Naive B cell (primary cell): Measurements from ENCODE around the gene NDUFAF2. TPM values are rescaled to one million over a fixed set of nuclear protein-coding genes. Genes with fewer than 3 reads are reported as not detected.
"Not testable (repeated sequence)": the region's sequence is repeated elsewhere in the genome, so short reads cannot be mapped to it uniquely, and the experiment has no call there.

Source experiments
- ATAC-seq, 2 donors: fragments of 150-1000 bp; cut with Tn5 transposase; 2 replicates each; pipeline ENCODE4 v1.10.0; 2021; ENCODE audit warnings: low read depth in 2 of 2, mild to moderate bottlenecking in 2 of 2, moderate library complexity in 2 of 2
- DNase-seq: peaks from one replicate; pipeline ENCODE4 v3.0.0; 2022
- H3K27ac Mint-ChIP-seq, 6 donors: one replicate each; pipeline ENCODE4 v1.8.0; 2020 to 2022; ENCODE audit warnings: mild to moderate bottlenecking in 6 of 6, mixed read lengths in 6 of 6, moderate library complexity in 5 of 6, inconsistent platforms in 2 of 6
- H3K27me3 Mint-ChIP-seq, 3 donors: one replicate each; pipeline ENCODE4 v1.8.0; 2021 to 2022; ENCODE audit warnings: mixed read lengths in 3 of 3, mild to moderate bottlenecking in 1 of 3
- H3K36me3 Mint-ChIP-seq, 2 donors: one replicate each; pipeline ENCODE4 v1.8.0; 2020 to 2022; ENCODE audit warnings: mixed read lengths in 2 of 2, inconsistent platforms in 1 of 2, mild to moderate bottlenecking in 1 of 2
- H3K4me1 Mint-ChIP-seq, 3 donors: one replicate each; pipeline ENCODE4 v1.8.0; 2020 to 2022; ENCODE audit warnings: mixed read lengths in 3 of 3, inconsistent platforms in 1 of 3, mild to moderate bottlenecking in 1 of 3, moderate library complexity in 1 of 3
- H3K4me3 Mint-ChIP-seq, 8 donors: one replicate each; pipeline ENCODE4 v1.8.0; 2020 to 2022; ENCODE audit warnings: mild to moderate bottlenecking in 8 of 8, mixed read lengths in 8 of 8, moderate library complexity in 8 of 8, inconsistent platforms in 2 of 8
- H3K9me3 Mint-ChIP-seq, 7 donors: one replicate each; pipeline ENCODE4 v1.8.0; 2020 to 2022; ENCODE audit warnings: mixed read lengths in 7 of 7, mild to moderate bottlenecking in 5 of 7, inconsistent platforms in 2 of 7, moderate library complexity in 1 of 7
- polyA plus RNA-seq, 6 donors: library from polyadenylated mRNA; unstranded; fragments of 300-500 nt; fragmentation: Illumina TruSeq; gene quantifications; one replicate each; pipeline ENCODE4 v1.2.3, GENCODE V29; 2021; ENCODE audit warnings: low read depth in 6 of 6

Gene NDUFAF2
- polyA plus RNA-seq, 6 donors from 2014 or later, result 15.8 to 34.1 (median 28.7) TPM

DNA sequence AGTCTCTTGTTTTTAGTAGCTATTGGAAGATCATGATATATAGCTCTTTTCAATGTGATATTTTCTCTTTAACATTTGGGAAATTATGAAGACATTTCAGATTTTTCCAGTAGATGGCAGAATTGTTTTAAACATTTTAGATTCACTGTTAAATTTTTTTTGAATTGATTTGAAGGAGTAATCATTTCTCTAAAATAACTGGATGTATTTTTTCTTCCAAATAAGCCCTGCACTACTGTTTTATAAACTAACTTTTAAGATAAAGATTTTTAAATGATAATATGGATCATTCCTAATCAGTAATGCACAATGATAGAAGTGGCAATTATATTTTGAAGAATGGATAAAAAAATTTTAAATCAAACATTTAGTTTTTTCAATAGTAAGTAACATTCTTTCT, 14.2 kb downstream of the NDUFAF2 start:
- Mint-ChIP-seq H3K4me3 (no peak overlapping the region), H3K9me3 (peaks cover 0 to 12% (median 6%) of the 10 kb centered on the region in 7 donors), H3K4me1 (peaks cover 0 to 13% (median 2%) of the 10 kb centered on the region in 3 donors), H3K27ac (no peak overlapping the region), H3K36me3 (no peaks in the 10 kb centered on the region), H3K27me3 (no peaks in the 10 kb centered on the region)
- DNase-seq (peak; percentile 2), ATAC-seq (no peak)

DNA sequence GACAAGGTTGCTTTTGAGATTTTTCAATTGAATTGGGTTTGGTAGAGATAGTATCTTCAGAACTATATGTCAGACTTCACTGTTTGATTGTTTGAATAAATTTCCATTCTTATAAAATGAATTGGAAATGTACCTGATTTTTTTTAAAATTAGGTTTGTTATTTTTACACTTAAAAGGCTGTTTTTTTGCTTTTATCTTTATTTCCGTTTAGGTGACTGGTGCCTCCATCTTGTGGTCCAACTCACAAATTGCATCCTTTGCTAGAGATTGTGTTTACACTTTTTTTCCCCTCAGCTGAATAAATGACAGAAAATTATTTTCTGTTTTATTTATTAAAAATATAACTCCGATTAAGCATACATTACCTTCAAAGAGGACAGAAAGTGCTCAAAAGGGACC, 15.6 kb downstream of the NDUFAF2 start:
- H3K9me3 Mint-ChIP-seq, result peaks cover 0 to 6% (median 2%) of the 10 kb centered on the region in 7 donors
- no peaks in the 10 kb centered on the region for H3K27me3 Mint-ChIP-seq
- DNase-seq (no peak), ATAC-seq (no peak)
- no peak overlapping the region for H3K4me3 Mint-ChIP-seq
- peaks cover 0 to 11% of the 10 kb centered on the region in 2 donors for H3K36me3 Mint-ChIP-seq
- no peak overlapping the region for H3K27ac Mint-ChIP-seq
- peaks cover 0 to 13% (median 2%) of the 10 kb centered on the region in 3 donors for H3K4me1 Mint-ChIP-seq

DNA sequence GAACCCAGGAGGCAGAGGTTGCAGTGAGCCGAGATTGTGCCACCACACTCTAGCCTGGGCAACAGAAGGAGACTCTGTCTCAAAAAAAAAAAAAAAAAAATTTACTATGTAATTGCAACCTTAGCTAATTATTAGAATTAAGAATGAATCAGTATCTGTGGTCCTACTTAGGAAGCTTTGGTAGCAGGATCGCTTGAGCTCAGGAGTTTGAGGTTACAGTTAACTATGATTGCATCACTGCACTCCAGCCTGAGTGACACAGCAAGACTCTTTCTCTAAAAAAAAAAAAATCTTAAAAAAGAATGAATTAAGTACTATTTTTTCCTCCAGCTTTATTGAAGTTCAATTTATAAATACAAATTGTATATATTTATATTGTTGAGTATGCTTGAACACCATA, 16.7 kb downstream of the NDUFAF2 start:
- Mint-ChIP-seq H3K27ac (no peak overlapping the region), H3K36me3 (peaks cover 0 to 20% of the 10 kb centered on the region in 2 donors), H3K4me1 (peaks cover 0 to 8% (median 2%) of the 10 kb centered on the region in 3 donors), H3K27me3 (no peaks in the 10 kb centered on the region), H3K4me3 (no peak overlapping the region), H3K9me3 (peaks cover 0 to 14% (median 3%) of the 10 kb centered on the region in 7 donors)
- ATAC-seq (no peak), DNase-seq (no peak)

DNA sequence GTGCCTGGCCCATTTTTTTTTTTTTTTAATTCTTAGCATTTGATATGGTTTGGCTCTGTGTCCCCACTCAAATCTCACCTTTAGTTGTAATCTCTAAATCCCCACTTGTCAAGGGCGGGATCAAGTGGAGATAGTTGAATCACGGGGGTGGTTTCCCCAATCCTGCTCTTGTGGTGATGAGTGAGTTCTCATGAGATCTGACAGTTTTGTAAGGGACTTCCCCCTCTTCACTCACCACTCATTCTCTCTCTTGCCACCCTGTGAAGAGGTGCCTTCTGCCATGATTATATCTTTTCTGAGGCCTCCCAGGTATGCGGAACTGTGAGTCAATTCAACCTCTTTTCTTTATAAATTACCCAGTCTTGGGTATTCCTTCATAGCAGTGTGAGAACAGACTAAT, 27.2 kb downstream of the NDUFAF2 start:
- DNase-seq, result no peak
- H3K27me3 Mint-ChIP-seq, result no peaks in the 10 kb centered on the region
- no peak overlapping the region for H3K27ac Mint-ChIP-seq
- peaks cover 6 to 12% (median 8%) of the 10 kb centered on the region in 3 donors for H3K4me1 Mint-ChIP-seq
- H3K36me3 Mint-ChIP-seq, result peaks cover 23 to 26% of the 10 kb centered on the region in 2 donors
- no peak overlapping the region for H3K4me3 Mint-ChIP-seq
- peaks cover 0 to 43% (median 27%) of the 10 kb centered on the region in 7 donors for H3K9me3 Mint-ChIP-seq
- ATAC-seq, result peak in 1 of 2 donors; percentile 41

DNA sequence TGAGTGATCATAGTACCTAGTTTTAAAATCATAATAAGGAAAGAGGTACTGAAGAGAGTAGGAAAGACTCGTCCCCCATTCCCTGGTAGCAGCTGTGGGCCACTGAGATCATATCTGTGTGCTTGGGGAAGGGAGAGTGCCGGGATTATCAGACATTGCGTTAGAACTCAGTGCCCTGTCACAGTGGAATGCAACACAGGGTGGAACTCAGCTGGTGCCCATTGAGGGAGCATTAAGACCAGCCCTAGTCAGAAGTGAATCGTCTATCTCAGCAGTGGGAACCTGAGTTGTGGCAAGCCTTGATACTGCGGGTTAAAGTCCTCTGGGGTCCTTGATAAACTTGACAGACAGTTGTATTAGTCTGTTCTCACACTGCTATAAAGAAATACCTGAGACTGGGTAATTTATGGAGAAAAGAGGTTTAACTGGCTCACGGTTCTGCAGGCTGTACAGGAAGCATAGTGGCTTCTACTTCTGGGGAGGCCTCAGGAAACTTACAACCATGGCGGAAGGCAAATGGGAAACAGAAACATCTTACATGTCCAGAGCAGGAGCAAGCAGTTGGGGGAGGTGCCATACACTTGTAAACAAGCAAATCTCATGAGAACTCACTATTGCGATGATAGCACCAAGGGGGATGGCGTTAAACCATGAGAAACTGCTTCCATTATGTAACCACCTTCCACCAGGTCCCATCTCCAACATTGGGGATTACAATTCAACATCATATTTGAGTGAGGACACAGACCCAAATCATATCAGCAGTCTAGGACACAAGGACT, 33.1 kb downstream of the NDUFAF2 start:
- peaks cover 13 to 26% (median 16%) of the 10 kb centered on the region in 7 donors for H3K9me3 Mint-ChIP-seq
- no peaks in the 10 kb centered on the region for H3K27me3 Mint-ChIP-seq
- peaks cover 14 to 43% of the 10 kb centered on the region in 2 donors for H3K36me3 Mint-ChIP-seq
- peaks cover 3 to 20% (median 11%) of the 10 kb centered on the region in 3 donors for H3K4me1 Mint-ChIP-seq
- ATAC-seq (no peak), DNase-seq (no peak)
- no peak overlapping the region for H3K4me3 Mint-ChIP-seq
- no peak overlapping the region for H3K27ac Mint-ChIP-seq

DNA sequence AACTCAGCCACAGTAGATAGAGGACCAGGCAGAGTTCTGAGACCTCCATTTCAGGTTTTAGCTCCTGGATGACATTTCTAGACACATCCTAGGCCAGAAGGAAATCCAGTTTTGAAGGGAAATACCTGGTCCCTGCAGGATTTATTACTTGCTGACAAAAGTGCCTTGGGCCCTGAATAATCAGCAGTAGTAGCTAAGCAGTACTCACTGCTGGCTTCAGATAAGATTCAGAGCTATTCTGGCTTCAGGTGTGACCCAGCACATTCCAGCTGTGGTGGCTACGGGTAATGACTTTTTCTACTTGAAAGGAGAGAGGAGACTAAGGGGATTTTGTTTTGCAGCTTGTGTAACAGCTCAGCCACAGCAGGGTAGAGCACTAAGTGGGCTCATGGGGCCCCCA, 34.0 kb downstream of the NDUFAF2 start:
- ATAC-seq (no peak), DNase-seq (no peak)
- no peak overlapping the region for H3K27ac Mint-ChIP-seq
- no peak overlapping the region for H3K4me3 Mint-ChIP-seq
- peaks cover 13 to 29% (median 18%) of the 10 kb centered on the region in 7 donors for H3K9me3 Mint-ChIP-seq
- H3K36me3 Mint-ChIP-seq, result peaks cover 14 to 43% of the 10 kb centered on the region in 2 donors
- H3K4me1 Mint-ChIP-seq, result peaks cover 3 to 20% (median 11%) of the 10 kb centered on the region in 3 donors
- no peaks in the 10 kb centered on the region for H3K27me3 Mint-ChIP-seq

DNA sequence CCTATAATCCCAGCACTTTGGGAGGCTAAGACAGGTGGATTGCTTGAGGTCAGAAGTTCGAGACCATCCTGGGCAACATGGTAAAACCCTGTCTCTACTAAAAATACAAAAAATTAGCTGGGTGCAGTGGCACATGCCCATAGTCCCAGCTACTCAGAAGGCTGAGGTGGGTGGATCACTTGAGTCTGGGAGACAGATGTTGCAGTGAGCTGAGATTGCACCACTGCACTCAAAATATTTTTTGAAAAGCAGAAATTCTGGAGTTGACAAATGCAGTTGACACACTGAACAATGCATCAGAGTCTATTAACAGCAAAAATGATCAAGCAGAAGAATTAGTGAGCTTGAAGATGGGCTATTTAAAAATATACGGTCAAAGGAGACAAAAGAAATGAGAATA, 35.5 kb downstream of the NDUFAF2 start:
- H3K4me3 Mint-ChIP-seq, result no peak overlapping the region
- DNase-seq, result no peak
- peaks cover 20 to 40% (median 27%) of the 10 kb centered on the region in 7 donors for H3K9me3 Mint-ChIP-seq
- H3K27ac Mint-ChIP-seq, result peak overlapping the region in 1 of 6 donors; percentile 58
- H3K4me1 Mint-ChIP-seq, result peaks cover 1 to 18% (median 14%) of the 10 kb centered on the region in 3 donors
- ATAC-seq, result no peak
- H3K27me3 Mint-ChIP-seq, result no peaks in the 10 kb centered on the region
- peaks cover 18 to 51% of the 10 kb centered on the region in 2 donors for H3K36me3 Mint-ChIP-seq

DNA sequence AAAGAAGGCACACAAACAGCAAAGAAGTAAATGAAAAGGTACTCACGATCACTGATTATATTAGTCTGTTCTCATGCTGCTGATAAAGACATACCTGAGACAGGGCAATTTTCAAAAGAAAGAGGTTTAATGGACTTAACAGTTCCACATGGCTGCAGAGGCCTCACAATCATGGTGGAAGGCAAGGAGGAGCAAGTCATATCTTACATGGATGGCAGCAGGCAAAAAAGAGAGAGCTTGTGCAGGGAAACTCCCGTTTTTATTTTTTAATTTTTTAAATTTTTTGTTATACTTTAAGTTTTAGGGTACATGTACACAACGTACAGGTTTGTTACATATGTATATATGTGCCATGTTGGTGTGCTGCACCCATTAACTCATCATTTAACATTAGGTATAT, 37.1 kb downstream of the NDUFAF2 start:
- Mint-ChIP-seq H3K36me3 (peaks cover 29 to 65% of the 10 kb centered on the region in 2 donors), H3K27ac (peak overlapping the region in 1 of 6 donors; percentile 73), H3K9me3 (peaks cover 28 to 57% (median 43%) of the 10 kb centered on the region in 7 donors), H3K4me1 (peaks cover 13 to 26% (median 25%) of the 10 kb centered on the region in 3 donors)
- H3K4me3 Mint-ChIP-seq, H3K27me3 Mint-ChIP-seq, ATAC-seq, DNase-seq: not testable (repeated sequence)

DNA sequence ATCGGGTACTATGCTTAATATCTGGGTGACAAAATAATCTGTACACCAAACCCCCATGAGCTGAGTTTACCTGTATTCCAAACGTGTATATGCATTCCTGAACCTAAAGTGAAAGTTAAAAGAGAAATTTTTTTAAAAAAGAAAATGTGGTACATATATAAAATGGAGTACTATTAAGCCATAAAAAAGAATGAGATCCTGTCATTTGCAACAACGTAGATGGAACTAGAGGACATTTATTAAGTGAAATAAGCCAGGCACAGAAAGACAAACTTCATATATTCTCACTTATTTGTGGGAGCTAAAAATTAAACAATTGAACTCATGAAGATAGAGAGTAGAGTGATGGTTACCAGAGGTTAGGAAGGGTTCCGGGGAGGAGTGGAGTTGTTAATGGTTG, 44.8 kb downstream of the NDUFAF2 start:
- DNase-seq (no peak), ATAC-seq (no peak)
- no peak overlapping the region for H3K4me3 Mint-ChIP-seq
- peaks cover 32 to 77% (median 66%) of the 10 kb centered on the region in 7 donors for H3K9me3 Mint-ChIP-seq
- no peak overlapping the region for H3K27ac Mint-ChIP-seq
- H3K36me3 Mint-ChIP-seq, result peaks cover 32 to 58% of the 10 kb centered on the region in 2 donors
- peaks cover 23 to 33% (median 25%) of the 10 kb centered on the region in 3 donors for H3K4me1 Mint-ChIP-seq
- H3K27me3 Mint-ChIP-seq, result no peaks in the 10 kb centered on the region

DNA sequence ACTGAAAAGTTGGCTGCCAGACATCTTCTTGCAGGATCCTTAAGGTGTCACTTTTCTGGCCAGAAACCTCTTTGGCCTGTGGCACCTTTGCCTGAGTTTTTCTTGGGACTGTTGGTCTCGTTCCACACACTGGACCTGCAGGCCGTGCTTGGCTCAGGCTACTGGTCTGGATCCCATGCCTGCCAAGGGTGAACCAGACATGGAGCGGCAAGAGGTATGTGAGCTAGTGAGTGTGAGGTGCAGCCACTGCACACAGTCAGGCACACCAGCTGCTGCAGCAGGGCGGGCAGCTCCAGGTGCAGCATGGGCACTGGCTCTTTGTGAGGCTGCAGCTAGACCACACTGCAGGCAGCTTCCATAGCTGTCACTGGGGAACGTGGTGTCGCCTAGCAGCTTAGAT, 47.9 kb downstream of the NDUFAF2 start:
- H3K36me3 Mint-ChIP-seq, result peaks cover 23 to 33% of the 10 kb centered on the region in 2 donors

DNA sequence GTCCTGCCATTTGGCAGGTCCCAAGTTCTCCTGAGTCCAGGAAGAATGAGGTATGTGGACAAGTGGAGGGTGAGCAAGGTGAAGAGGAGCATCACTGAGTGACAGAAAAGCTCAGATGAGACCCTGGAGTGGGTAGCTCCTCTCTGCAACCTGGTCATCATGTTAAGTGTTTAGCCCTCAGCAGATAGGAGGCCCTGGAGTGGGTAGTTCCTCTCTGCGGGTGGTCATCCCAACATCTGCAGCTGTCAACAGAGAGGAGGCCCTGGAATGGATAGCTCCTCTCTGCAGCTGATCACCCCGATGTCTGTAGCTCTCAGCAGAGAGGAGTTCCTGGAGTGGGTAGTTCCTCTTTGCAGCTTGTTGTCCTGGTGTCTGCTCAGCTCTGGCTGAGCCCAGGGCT, 48.4 kb downstream of the NDUFAF2 start:
- Mint-ChIP-seq H3K36me3 (peaks cover 23 to 33% of the 10 kb centered on the region in 2 donors), H3K27ac (no peak overlapping the region), H3K4me3 (peak overlapping the region in 1 of 8 donors; percentile 47), H3K4me1 (peaks cover 8 to 13% (median 13%) of the 10 kb centered on the region in 3 donors), H3K27me3 (no peaks in the 10 kb centered on the region), H3K9me3 (peaks cover 21 to 47% (median 37%) of the 10 kb centered on the region in 7 donors)
- no peak for DNase-seq
- no peak for ATAC-seq

More for the DNA sequence above, 47.9 kb downstream of the NDUFAF2 start:
- H3K4me1 Mint-ChIP-seq, result peaks cover 14 to 15% (median 15%) of the 10 kb centered on the region in 3 donors
- peaks cover 21 to 53% (median 38%) of the 10 kb centered on the region in 7 donors for H3K9me3 Mint-ChIP-seq
- H3K4me3 Mint-ChIP-seq, result peak overlapping the region in 1 of 8 donors; percentile 56
- DNase-seq (no peak), ATAC-seq (no peak)
- no peaks in the 10 kb centered on the region for H3K27me3 Mint-ChIP-seq
- H3K27ac Mint-ChIP-seq, result no peak overlapping the region

DNA sequence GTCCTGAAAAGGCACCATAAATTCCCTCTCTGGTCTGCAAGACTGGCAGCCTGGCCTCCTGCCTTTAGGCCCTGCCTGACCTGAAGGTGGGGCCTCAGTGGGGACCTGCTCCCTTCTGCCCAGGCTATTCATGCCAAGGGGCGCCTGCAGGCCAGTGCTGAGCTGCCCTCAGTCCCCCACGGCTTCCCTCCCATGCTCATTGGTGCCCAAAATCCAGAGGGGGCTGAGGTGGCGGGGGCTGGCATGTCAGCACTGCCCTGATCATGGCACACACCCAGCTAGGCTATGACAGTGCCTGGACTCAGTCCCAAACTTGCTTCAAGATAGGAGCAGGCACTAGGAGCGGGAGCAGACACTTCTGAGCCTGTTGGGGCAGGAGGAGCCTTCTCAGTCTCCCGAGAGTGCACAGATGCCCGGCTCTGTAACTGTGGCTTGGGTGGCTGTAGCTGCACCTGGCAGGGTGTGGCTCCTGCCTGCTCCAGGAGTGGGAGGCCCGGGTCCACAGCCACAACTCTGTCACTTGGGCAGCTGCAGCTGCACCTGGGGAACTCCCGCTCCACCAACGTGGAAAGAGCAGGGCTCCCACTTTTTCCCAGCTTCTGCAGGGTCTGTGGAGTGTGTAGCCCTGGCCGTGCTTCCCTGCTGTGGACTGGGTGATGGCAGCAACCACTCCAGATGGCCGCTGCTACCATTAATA, 49.0 kb downstream of the NDUFAF2 start:
- peaks cover 21 to 42% (median 32%) of the 10 kb centered on the region in 7 donors for H3K9me3 Mint-ChIP-seq
- no peaks in the 10 kb centered on the region for H3K27me3 Mint-ChIP-seq
- DNase-seq (no peak), ATAC-seq (no peak)
- no peak overlapping the region for H3K4me3 Mint-ChIP-seq
- H3K27ac Mint-ChIP-seq, result no peak overlapping the region
- peaks cover 23 to 33% of the 10 kb centered on the region in 2 donors for H3K36me3 Mint-ChIP-seq
- peaks cover 6 to 13% (median 13%) of the 10 kb centered on the region in 3 donors for H3K4me1 Mint-ChIP-seq

DNA sequence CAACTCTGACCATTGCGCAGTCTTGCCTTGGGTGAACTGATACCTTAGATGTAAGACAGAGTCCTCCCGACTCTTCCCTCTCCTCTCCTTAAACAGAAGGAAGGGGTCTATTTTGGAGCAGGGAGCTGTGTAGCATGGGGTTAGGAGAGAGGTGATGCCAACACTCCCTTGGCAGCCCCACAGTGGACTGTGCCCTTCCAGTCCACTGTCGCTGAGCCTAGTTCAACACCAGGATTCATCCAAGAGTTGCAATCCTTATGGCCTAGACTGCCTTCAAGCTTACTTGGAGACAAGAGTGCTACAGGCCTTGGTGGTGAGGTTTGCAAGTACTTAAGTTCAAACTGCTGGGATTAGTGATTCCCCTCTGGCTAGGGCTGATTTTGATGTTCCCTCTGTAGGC, 51.4 kb downstream of the NDUFAF2 start:
- Mint-ChIP-seq H3K4me3 (no peak overlapping the region), H3K27me3 (no peaks in the 10 kb centered on the region), H3K4me1 (peaks cover 6 to 15% (median 13%) of the 10 kb centered on the region in 3 donors), H3K36me3 (peaks cover 15 to 19% of the 10 kb centered on the region in 2 donors), H3K9me3 (peaks cover 11 to 29% (median 20%) of the 10 kb centered on the region in 7 donors), H3K27ac (no peak overlapping the region)
- DNase-seq (no peak), ATAC-seq (no peak)
